AG10803 (cell line): ENCODE results near the gene NTN1.

Source experiments
- DNase-seq: peaks from one replicate; pipeline ENCODE4 v3.0.0; 2010; ENCODE audit warnings: low read depth
- H3K4me3 ChIP-seq: 2 replicates; pipeline ENCODE4 v1.5.1; 2011; ENCODE audit warnings: mild to moderate bottlenecking, low read length, control low read depth
- CTCF ChIP-seq: conservative IDR thresholded peaks from 2 replicates; pipeline ENCODE4 v1.5.1; 2011; ENCODE audit warnings: mild to moderate bottlenecking, low read length, control low read depth, inconsistent platforms

Gene NTN1

GRCh38 chr17:9206410-9206703 lies 185.0 kb downstream of the NTN1 start:
- no peak overlapping the region for H3K4me3 ChIP-seq
- no peak for TF ChIP-seq CTCF
- DNase-seq: no peak

- H3K4me3 ChIP-seq: no peak overlapping the region
- no peak for TF ChIP-seq CTCF
- no peak for DNase-seq
Measured at GRCh38 chr17:9206741-9207332, 185.5 kb downstream of the NTN1 start.

GRCh38 chr17:9208381-9209105 lies 187.2 kb downstream of the NTN1 start:
- no peak for DNase-seq
- no peak overlapping the region for H3K4me3 ChIP-seq
- no peak for TF ChIP-seq CTCF

GRCh38 chr17:9209347-9209746 lies 188.0 kb downstream of the NTN1 start:
- no peak for DNase-seq
- no peak for TF ChIP-seq CTCF
- no peak overlapping the region for H3K4me3 ChIP-seq

- no peak for DNase-seq
- no peak overlapping the region for H3K4me3 ChIP-seq
- TF ChIP-seq CTCF: no peak
Measured at GRCh38 chr17:9209781-9210370, 188.6 kb downstream of the NTN1 start.

GRCh38 chr17:9211133-9211765 lies 189.9 kb downstream of the NTN1 start:
- no peak for DNase-seq
- H3K4me3 ChIP-seq: no peak overlapping the region
- no peak for TF ChIP-seq CTCF
